NCI-H2171 treated with DMSO at 0.1 percent for 48 hours (cell line): ENCODE data around the gene ATG2A.
A peak's percentile ranks its signal among the peaks of the same experiment; 100 is the strongest.

Experiments used
- DNase-seq: peaks from one replicate; lab custom pipeline; 2025; lab: John Stamatoyannopoulos, UW

ATG2A gene

DNA sequence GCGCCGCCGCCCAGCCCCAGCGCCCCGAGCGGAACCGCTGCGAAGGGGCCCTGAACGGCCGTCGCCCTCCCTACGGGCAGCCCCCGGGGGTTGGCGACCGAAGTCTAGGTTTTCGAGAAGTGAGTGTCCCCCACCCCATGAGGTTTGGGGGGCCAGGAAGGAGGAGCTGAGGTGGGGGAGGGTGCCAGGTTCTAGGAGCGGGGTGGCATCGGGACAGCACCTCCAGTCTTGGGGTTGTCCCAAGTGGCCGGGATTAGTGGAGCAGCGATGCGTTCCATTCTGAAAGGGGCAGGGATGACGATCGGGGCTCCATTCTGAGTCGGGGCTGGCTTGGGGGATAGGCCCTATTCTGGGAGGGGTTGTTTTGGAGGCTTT is 7.9 kb upstream of the ATG2A start:
- DNase-seq, result no peak

DNA sequence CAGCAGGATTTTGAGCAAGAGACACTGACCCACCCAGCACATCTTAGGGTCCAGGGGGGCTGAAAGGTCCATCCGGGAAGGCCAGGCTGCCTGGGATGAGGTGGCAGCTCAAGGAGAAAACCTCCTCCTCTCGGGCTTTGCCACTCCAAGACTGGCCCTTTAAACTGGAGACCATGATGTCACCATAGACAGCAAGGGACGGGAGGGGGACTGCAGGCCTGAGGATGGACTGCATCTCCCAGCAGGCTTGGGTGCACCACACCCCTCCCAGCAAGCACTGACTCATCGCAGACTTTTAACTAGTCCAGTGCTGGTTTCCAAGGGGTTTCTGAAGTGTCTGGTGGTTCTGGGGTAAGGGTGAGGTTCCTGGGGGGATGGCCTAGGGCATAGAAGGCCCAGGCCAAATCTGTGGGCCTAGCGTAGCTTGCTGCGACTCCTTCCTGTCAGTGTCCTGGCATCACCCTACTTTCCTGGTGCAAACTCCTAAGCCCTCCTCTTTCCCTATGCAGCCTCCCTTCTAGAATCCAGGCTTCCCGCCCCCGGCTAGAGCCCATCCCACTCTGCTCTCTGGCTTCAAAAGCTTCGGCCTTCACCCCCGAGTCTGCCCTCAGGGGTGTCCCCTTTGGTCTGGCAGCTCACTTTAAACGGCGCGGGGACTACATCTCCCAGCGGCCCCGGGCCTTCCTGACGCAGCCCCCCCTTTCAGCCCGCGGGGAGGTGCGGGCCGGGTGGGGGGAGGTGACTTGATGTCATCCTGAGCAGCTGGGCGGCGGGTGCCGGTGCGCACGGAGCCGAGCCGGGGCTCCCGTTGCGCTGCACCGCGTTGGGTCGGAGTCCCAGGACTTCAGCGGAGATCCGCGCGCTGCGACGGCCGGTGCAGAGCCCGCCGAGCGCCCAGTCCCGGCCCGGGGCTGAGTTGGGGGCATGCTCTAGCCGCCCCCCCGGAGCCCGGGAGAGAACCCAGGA is 7.2 kb upstream of the ATG2A start, which contains the start of gene PPP2R5B:
Gene PPP2R5B, plus strand, starts transcription at position 746 of the 966 bp plus-strand sequence. CDS start 1,046 bp downstream, outside the sequence.
- DNase-seq, result peak; percentile 72

GRCh38 chr11:64923151-64923661 is 6.2 kb upstream of the ATG2A start:
- no peak for DNase-seq

GRCh38 chr11:64921384-64921783 is 4.4 kb upstream of the ATG2A start:
- DNase-seq, result no peak

DNA sequence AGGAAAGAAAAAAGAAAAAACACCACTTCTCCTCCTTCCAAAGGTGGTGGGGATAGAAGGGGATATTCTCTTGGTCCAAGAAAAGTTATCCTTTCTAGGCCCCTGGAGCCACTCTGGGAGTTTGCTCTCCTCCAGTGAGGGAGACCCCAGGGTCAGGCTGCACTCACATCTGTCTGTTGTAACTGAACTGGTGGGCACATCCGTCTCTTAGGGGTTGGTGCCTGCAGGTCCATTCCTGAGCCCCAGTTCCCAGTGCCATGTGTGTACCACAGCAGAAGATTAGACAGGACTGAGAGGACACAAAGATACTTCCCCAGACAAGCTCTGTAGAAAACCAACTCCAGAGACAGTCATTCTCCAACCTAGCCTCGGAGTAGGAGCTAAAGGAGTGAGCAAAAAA is 3.1 kb upstream of the ATG2A start:
- no peak for DNase-seq

GRCh38 chr11:64919627-64920026 is 2.6 kb upstream of the ATG2A start:
- peak; percentile 32 for DNase-seq

DNA sequence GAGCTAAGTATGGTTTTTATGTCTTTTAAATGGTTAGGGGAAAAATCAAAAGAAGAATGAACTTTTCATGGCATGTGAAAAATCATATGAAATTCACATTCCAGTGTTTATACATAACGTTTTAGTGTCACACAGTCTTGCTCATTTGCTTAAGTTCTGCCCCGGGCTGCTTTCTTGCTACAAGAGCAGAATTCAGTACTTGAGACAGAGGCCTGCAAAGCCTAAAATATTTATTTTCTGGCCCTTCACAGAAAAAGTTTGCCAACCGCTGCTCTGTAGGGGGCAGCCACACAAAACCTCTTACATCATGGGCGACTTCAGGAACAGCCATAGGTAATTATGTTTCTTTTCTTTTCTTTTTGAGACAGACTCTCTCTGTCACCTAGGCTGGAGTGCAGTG is 1.0 kb upstream of the ATG2A start:
- DNase-seq, result no peak

GRCh38 chr11:64917663-64917995 is 620 bp upstream of the ATG2A start:
- DNase-seq, result no peak

DNA sequence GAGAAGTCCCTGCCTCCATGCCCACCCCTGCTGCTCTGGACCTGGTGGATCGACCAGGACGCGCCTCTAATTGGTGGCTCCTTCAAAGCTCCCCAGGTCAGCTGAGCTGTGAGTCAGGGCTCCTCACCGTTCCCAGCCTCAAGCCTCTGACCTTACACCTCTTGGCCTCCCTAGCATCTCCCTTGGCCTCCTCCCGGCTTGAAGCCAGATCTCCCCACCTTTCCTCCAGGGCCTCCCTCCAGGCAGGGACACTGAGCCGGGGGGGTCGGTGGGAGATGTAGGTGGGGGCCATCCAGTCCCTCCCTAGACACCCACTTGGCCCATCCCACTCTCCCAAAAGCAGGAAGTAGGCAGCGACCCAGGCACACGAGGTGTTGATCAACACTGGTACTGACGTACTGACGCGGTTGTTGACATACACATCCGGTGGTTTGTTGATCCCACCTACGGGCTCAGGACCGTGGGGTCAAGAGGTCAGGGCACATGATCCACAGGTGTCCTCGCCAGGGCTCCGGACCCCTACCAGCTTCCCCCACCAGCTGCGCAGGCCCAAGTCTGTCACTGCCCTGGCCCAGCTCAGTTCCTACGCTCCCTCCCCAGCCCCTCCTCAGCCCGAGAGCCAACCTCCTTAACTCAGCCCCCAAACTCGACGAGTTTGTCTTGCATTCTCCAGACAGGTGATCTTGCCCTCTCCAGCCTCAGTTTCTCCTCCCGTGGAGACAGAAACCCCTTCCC is 802 bp downstream of the ATG2A start:
- no peak for DNase-seq

- no peak for DNase-seq
Measured at GRCh38 chr11:64915376-64915887, 1.6 kb downstream of the ATG2A start.

GRCh38 chr11:64914123-64914522 is 2.9 kb downstream of the ATG2A start:
- no peak for DNase-seq

- DNase-seq, result no peak
Measured at GRCh38 chr11:64913171-64913727, 3.8 kb downstream of the ATG2A start.

DNA sequence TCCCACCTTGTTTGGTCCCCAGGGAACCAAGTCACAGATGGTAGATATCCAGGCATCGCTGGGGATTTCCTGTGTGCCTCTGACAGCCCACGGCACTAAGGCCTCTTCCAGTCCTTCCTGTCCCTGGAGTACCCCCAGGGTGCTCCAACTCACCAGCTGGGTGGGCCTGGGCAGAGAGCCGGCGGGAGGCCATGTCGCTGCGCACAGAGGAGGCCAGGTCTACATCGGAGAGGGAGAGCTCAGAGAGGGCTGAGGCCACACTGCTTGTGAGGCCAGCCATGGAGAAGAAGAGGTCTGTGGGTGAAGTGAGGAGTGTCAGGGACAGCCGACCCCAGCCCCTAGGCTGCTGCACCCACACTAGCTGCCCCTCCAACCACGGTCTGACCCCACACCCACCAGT is 5.3 kb downstream of the ATG2A start:
- no peak for DNase-seq

GRCh38 chr11:64911142-64911541 is 5.9 kb downstream of the ATG2A start:
- no peak for DNase-seq

DNA sequence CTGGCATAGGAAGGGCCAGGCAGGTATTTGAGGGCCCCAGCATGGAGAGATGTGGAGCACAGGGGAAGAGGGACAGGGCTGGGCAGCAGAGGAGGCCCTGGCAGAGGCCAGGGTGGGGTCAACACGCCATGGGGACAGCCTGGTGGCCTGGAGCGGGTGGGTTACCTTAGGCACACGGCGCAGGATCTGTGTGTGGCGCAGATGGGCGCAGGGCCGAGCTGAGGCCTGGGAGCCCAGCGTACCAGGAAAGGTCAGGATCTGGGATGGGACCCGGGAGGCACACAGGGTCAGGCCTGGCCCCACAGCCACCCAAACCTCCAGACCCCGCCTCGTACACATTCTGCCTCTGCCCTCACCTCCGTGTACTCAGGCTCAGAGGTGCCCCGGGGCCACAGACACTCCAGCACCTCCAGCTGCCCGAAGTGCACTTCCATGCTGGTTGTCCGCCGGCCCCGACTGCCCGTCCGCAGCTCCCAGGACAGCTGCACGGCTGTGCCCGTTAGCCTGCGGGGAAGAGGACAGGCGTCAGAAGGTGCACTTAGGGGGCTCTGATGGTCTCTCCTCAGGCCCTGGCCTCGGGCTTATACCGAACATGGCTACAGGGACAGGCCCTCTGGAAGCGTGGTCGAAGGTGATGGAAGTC is 6.4 kb downstream of the ATG2A start:
- DNase-seq, result no peak

GRCh38 chr11:64909653-64910343 is 7.2 kb downstream of the ATG2A start:
- DNase-seq, result no peak

DNA sequence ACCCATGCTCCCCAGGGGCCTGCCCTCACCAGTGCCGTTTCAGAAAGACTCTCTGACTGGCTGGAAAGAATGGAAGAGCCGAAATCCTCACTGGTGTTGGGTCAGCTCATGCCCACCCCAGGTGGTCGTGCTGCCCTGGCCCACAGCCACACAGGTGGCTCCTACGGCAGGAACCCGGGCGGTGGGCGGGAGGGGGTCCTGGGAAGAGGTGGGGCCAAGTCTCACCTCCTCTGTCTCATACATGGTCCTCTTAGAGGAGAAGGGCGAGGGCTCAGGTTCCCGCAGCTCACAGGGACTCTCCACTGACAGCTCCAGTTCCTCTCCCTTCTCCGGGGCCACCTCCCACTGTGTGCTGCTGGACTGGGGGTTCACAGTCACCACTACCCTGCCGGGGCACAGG is 8.2 kb downstream of the ATG2A start:
- DNase-seq, result no peak

GRCh38 chr11:64906314-64906635 is 10.7 kb downstream of the ATG2A start:
- no peak for DNase-seq

DNA sequence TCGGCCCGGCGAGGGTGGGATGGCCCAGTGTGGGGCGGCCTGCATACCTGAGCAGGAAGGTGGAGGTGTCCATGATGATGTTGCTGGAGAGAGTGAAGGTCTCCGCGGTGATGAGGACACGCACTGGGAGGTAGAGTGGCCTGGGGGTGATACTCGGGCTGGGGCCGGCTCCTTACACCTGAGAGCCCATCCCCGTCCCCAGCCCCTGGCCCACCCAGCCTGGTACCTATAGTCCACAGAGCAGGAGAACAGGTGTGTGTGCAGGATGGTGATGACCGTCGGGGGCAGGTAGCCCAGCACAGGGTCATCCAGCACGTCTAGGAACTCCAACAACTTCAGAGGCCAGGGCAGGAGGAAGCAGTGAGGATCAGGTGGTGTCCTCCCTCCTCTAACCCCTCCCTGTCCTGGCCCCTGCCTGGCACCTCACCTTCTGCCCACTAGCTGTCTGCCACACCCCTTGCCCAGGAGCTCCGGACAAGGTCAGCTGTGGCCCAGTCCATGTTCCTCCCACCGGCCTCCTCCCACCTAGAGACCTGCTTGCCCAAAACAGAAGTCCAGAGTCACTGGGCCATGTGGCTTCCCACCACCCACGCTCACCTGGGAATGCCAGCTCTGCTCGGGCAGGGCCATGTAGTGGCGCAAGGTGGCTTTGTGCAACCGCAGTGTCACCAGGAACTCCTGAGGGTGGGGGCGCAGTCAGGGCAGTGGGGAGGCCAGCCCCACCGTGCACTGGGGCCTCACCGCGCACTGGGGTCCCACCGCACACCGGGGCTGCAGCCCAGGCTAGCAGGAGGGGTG is 11.3 kb downstream of the ATG2A start:
- DNase-seq, result no peak

DNA sequence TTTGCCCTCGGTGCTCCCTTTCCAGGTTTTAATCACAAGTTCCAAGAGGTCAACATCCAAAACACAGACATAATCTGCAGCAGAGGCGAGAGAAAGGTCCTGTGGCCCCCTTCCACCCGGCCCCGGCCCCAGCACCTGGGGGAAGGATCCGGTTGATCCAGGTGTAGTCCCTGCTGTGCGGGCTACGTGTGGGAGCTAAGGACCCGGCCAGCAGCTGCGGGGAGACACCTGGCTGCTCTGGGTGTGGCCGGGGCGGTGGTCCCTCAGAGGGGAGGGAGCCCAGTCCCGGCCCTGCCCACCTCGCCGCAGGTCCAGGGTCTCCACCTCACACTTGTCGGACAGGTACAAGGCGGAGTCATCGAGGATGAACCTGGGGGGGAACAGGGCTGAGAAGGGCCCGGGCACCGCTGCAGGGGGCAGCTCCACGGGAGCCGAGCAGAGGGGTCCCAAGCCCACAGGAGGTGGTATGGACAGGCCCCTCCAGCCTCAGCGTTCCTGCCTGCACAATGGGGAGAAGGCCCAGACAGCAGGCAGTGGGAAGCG is 13.6 kb downstream of the ATG2A start:
- DNase-seq, result no peak
